Measurements from ENCODE around the gene NHLRC4. TPM values are rescaled to one million over a fixed set of nuclear protein-coding genes. Genes with fewer than 3 reads are reported as not detected.

The NHLRC4 gene
- total RNA-seq, 1 donor from 2014 or later, result 2.7 TPM

- no peak overlapping the region for H3K4me3 ChIP-seq
- no peak for TF ChIP-seq CTCF (IDR thresholded peaks at IDR 0.05)
- ATAC-seq, result no peak
- H3K9me3 ChIP-seq, result no peaks in the 10 kb centered on the region
- H3K4me1 ChIP-seq, result no peaks in the 10 kb centered on the region
- H3K27ac ChIP-seq, result no peak overlapping the region
- H3K27me3 ChIP-seq (ENCODE audit: low read depth), result no peaks in the 10 kb centered on the region
- intact Hi-C loops (cut with DNase I), result no loop called here
- H3K36me3 ChIP-seq, result peaks cover 51% of the 10 kb centered on the region
- no peak for DNase-seq
These were observed 18.2 kb upstream of the NHLRC4 start for GRCh38 chr16:548586-548985.

DNA sequence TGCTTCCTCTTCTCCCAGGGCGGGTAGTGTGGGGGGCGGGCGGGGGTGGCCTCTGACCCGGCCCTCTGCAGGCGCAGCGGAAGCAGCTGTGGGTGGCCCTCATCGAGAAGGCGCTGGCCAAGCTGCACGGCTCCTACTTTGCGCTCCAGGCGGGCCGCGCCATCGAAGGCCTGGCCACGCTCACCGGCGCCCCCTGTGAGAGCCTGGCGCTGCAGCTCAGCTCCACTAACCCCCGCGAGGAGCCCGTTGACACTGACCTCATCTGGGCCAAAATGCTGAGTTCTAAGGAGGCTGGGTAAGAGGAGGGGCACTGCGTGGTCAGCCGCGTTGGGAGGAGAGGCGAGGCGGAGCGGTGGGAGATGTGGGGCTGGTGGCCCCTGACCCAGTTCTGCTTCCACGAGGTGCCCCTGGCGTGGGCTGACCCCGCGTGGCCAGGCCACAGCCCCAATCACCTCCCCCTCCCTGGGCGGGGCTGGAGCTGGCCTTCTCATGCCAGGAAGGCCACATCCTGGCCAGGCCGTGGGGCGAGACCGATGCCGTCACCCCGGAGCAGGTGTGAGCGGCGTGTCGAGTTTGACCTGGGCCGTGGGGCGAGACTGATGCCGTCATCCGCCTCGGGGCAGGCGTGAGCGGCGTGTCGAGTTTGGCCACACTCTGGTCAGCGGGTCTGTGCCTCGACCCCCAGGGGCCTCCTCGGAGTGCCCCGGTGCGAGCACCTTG lies 17.1 kb upstream of the NHLRC4 start:
- no peaks in the 10 kb centered on the region for H3K9me3 ChIP-seq
- no peak overlapping the region for H3K27ac ChIP-seq
- ATAC-seq, result no peak
- TF ChIP-seq CTCF (IDR thresholded peaks at IDR 0.05), result no peak
- peaks cover 53% of the 10 kb centered on the region for H3K36me3 ChIP-seq
- no peaks in the 10 kb centered on the region for H3K4me1 ChIP-seq
- H3K27me3 ChIP-seq (ENCODE audit: low read depth), result no peaks in the 10 kb centered on the region
- DNase-seq, result no peak
- intact Hi-C loops (cut with DNase I), result no loop called here
- no peak overlapping the region for H3K4me3 ChIP-seq

GRCh38 chr16:551210-551609 lies 15.6 kb upstream of the NHLRC4 start:
- intact Hi-C loops (cut with DNase I), result no loop called here
- Histone ChIP-seq H3K36me3 (peaks cover 53% of the 10 kb centered on the region), H3K27ac (no peak overlapping the region), H3K27me3 (ENCODE audit: low read depth) (no peaks in the 10 kb centered on the region), H3K4me1 (no peaks in the 10 kb centered on the region), H3K4me3 (no peak overlapping the region), H3K9me3 (no peaks in the 10 kb centered on the region)
- TF ChIP-seq CTCF (IDR thresholded peaks at IDR 0.05), result no peak
- ATAC-seq, result no peak
- no peak for DNase-seq

- ATAC-seq, result no peak
- H3K9me3 ChIP-seq, result no peaks in the 10 kb centered on the region
These were observed 14.6 kb upstream of the NHLRC4 start for GRCh38 chr16:552171-552570.

GRCh38 chr16:553601-554296 lies 13.1 kb upstream of the NHLRC4 start:
- H3K4me3 ChIP-seq, result no peak overlapping the region
- ATAC-seq, result no peak
- peaks cover 40% of the 10 kb centered on the region for H3K36me3 ChIP-seq
- peaks cover 14% of the 10 kb centered on the region for H3K27me3 ChIP-seq (ENCODE audit: low read depth)
- intact Hi-C loops (cut with DNase I), result no loop called here
- TF ChIP-seq CTCF (IDR thresholded peaks at IDR 0.05), result no peak
- no peak for DNase-seq
- H3K9me3 ChIP-seq, result no peaks in the 10 kb centered on the region
- no peaks in the 10 kb centered on the region for H3K4me1 ChIP-seq
- H3K27ac ChIP-seq, result no peak overlapping the region

More at GRCh38 chr16:552171-552570, 14.6 kb upstream of the NHLRC4 start:
- Histone ChIP-seq H3K4me1 (no peaks in the 10 kb centered on the region), H3K4me3 (no peak overlapping the region), H3K36me3 (peaks cover 51% of the 10 kb centered on the region), H3K27ac (no peak overlapping the region), H3K27me3 (ENCODE audit: low read depth) (no peaks in the 10 kb centered on the region)
- DNase-seq, result no peak
- intact Hi-C loops (cut with DNase I), result no loop called here
- no peak for TF ChIP-seq CTCF (IDR thresholded peaks at IDR 0.05)
